HG03139 (cell line): ENCODE results near the gene ADAMTSL2.

Experiments used
- ATAC-seq: cut with Tn5 transposase; IDR thresholded peaks from one replicate; pipeline ENCODE4 v1.9.1; 2021; ENCODE audit not compliant: unreplicated experiment

The ADAMTSL2 gene

GRCh38 chr9:133516256-133516960, 18.1 kb upstream of the ADAMTSL2 start:
- ATAC-seq = no peak

DNA sequence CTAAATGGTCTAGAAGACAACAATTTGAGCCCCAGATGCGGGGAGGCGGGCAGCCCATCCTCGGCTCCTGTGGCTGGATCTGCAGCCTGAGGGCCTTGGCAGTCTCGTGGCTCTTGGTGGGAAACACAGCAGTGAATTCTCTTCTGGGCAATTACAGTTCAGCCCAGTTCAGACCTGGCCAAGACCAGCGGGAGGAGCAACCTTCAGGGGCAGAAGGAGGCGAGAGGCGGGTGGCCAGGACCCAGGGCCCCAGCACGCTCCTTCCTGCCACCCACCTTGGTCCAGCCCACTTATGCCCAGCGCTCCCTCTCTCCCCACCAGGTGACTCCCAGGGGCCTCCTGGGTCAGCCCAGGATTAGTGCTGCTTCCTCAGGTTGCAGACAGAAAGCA, 17.5 kb upstream of the ADAMTSL2 start:
- no peak for ATAC-seq

DNA sequence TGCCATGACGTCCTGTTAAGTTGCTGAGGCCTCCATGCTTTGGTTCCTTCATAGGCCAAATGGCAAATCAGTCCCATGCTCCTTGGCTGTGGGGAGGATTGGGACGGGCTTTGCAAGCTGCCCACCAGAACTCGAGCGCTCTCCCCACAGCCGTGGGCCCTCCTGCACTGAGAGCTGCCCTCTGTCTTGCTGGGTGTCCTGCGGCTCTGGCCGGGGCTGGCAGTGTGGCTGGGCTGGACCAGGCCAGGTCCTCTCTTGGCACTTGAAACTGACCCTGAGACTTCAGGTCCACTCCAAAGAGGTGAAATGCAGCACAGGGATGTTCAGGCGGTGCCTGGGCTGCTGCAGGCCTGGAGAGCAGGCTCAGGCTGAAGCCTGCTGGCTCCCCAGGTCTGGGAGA, 16.8 kb upstream of the ADAMTSL2 start:
- ATAC-seq = no peak

DNA sequence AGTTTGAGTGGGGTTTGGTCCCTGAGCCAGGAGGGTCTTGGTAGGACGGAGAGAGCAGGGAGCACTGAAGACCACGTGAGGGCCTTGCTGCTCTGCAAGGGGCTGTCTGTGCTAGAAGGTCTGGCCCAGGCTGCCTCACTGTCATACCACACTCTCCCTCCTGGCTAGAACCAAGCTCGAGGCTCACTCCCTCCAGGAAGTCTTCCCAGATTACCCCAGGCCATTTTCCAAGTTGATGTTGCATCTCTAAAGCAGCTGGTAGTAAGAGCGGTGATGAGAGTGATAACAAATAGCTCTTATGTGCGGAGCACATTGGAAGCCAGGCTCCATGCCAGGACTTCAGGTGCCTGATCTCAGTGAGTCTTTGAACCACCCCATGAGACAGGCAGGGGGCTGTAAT, 16.3 kb upstream of the ADAMTSL2 start:
- ATAC-seq = no peak

DNA sequence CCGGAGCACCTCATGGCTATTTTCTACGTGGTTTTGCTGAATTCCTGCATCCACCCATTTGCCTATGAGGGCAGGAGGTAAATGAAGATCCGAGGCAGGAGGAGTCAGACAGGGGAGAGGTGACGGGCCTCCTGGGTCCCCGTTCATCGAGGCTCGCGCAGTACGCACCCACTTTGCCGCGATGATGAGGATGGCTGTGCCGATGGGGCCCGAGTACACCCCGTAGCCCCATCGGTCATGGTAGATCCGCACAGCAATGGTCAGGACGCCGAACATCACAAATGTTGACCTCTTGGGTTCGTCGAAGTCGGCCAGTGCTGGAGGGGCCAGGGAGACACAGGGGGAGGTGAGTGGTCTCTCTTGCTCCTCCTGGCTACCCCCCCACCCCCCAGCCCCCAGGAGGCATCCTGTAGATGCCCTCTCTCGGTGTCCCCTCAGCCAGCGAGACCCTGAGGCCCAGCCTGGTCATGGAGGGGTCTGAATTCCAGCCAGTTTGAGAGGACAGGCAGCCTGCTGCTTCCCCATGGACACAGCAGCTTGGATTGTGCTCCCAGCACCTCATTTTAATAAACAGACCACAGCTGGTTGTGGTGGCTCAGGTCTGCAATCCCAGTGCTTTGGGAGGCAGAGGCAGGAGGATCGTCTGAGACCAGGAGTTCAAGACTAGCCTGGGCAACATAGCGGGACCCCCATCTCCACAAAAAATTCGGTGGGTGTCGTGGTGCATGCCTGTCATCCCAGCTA, 15.6 kb upstream of the ADAMTSL2 start:
- ATAC-seq = no peak

GRCh38 chr9:133519693-133520092, 14.8 kb upstream of the ADAMTSL2 start:
- ATAC-seq = no peak

DNA sequence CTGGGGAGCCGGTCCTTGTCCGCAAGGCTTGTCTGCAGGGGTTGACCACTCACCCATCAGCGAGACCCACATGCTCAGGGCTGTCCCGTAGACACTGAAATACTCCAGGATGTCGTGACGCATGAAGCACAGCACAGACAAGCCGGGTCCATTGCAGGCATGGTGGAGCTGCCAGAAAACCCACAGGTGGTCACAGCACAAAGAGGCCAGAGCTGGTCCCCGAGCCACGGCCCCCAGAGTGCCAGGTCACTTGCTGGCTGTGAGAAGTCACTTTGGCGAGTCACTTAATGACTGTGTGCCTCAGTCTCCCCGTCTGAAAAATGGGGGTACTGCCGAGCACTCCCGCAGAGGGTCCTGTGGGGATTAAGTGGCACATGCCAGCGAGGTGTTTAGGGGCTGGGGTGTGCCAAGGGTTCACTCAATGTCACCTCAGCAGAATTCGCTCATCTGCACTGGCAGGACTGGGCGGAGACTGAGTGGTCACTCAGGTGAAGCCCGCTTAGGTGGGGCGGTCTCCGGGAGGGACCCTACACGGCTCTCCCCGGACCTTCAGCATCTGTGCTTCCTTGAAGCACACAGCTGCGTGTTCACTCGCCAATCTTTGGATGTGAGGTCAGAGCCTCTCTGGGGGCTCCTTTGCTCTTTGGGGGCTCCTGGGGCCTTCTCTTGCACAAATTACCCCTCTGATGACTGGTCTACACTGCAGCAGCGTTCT, 14.2 kb upstream of the ADAMTSL2 start:
- ATAC-seq = no peak

- no peak for ATAC-seq
Observed at GRCh38 chr9:133521122-133522072, 13.1 kb upstream of the ADAMTSL2 start.

- ATAC-seq = no peak
Observed at GRCh38 chr9:133522073-133522910, 12.2 kb upstream of the ADAMTSL2 start.

- ATAC-seq = no peak
Observed at GRCh38 chr9:133523106-133523505, 11.4 kb upstream of the ADAMTSL2 start.

DNA sequence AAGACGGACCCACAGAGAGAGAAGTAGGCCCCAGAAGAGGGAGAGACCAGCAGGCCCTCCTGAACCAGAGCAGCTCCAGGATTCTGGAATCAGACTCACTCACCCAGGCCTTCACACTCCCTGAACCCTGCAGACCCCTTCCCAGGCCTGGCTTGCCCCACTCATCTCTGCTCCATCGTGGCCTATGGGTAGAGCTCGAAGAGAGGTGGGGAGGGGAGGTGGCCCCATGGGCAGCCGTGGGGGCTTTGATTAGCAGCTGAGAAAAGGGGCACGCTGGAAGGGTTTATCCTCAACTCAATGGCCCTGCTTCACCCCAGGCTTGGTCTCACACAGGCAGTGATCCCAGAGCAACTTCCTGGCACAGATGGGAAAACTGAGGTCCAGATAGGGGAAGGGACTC, 10.4 kb upstream of the ADAMTSL2 start:
- ATAC-seq = no peak

DNA sequence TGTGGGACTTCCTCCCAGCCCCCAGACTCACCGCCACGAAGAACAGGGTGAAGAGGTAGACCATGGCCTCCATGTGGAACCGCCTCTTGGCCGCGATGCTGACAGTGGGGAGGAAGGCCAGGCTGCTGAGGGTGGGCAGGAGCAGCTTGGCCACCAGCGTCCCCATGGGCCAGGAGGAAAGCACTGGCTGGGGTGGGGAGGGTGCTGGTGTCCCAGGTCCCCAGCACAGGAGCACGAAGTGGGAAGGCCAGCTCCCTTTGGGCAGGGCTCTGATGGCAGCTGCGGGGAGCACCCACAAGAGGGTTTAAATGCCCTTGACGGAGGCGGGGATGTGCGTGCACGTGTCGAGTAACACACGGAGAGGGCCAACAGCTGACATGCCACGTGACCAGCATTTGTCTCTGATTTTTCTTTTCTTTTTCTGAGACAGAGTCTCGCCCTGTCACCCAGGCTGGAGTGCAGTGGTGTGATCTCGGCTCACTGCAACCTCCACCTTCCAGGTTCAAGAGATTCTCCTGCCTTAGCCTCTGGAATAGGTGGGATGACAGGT, 9.8 kb upstream of the ADAMTSL2 start, which contains the start of gene MYMK:
MYMK (minus strand) TSS at position 281 of the 550 bp plus-strand sequence; CDS start at position 166, 115 bp downstream.
- ATAC-seq = no peak

GRCh38 chr9:133525677-133526076, 8.8 kb upstream of the ADAMTSL2 start:
- ATAC-seq = no peak

DNA sequence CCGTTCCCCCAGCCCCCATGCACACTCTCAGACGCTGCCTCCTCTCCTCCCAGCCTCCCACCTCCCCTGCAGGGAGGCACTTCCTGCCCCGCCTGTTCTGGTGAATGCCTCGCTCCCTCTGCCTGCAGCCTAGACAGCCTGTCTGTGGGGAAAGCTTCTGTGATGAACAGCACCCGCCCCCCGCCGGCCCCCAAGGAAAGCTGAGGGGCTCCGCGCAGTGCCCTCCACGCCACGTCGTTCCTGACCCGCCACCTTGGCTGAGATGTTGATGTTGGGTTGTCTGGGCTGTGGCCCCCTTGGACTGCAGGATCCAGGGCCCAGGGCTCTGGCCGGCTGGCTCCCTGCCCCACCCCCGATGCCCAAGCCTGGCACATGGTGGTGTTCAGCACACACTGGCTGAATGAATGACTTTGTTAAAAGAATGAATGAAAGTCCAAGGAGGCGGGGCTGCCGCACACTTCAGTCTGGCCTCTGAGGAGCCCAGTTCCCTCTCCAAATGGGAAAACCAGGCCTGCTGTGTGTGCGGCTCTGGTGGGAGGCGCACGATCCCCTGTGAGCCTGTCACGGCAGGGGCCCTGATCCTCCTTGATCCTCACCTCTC, 7.7 kb upstream of the ADAMTSL2 start:
- ATAC-seq = no peak

GRCh38 chr9:133527444-133527920, 7.0 kb upstream of the ADAMTSL2 start:
- no peak for ATAC-seq

GRCh38 chr9:133528001-133528875, 6.3 kb upstream of the ADAMTSL2 start:
- no peak for ATAC-seq

- ATAC-seq = no peak
Observed at GRCh38 chr9:133528876-133529241, 5.6 kb upstream of the ADAMTSL2 start.

GRCh38 chr9:133529457-133529856, 5.0 kb upstream of the ADAMTSL2 start:
- no peak for ATAC-seq
